Measurements from ENCODE around the gene TINCR.

TINCR gene

GRCh38 chr19:5520501-5520900, 47.3 kb downstream of the TINCR start:
- no peak overlapping the region for H3K4me3 ChIP-seq (ENCODE audit: low read depth, low read length)

- H3K4me3 ChIP-seq (ENCODE audit: low read depth, low read length): no peak overlapping the region
Observed at GRCh38 chr19:5519076-5519475, 48.7 kb downstream of the TINCR start.

- H3K4me3 ChIP-seq (ENCODE audit: low read depth, low read length): no peak overlapping the region
Observed at GRCh38 chr19:5515737-5516136, 52.0 kb downstream of the TINCR start.

GRCh38 chr19:5514001-5514400, 53.8 kb downstream of the TINCR start:
- H3K4me3 ChIP-seq (ENCODE audit: low read depth, low read length): no peak overlapping the region

- no peak overlapping the region for H3K4me3 ChIP-seq (ENCODE audit: low read depth, low read length)
Observed at GRCh38 chr19:5512715-5513114, 55.0 kb downstream of the TINCR start.
